IPS-18a (cell line): ENCODE results near the gene AGBL4.

ENCODE experiments used
- H3K27ac ChIP-seq: one replicate; pipeline ENCODE4 v1.5.1; 2013; ENCODE audit warnings: low read length
- H3K27me3 ChIP-seq: one replicate; pipeline ENCODE4 v1.6.1; 2013; ENCODE audit warnings: mild to moderate bottlenecking, low read length; ENCODE audit not compliant: control insufficient read depth, insufficient read depth
- H3K36me3 ChIP-seq: one replicate; pipeline ENCODE4 v1.6.1; 2013; ENCODE audit warnings: low read depth, low read length; ENCODE audit not compliant: control insufficient read depth
- H3K4me1 ChIP-seq: one replicate; pipeline ENCODE4 v1.6.1; 2013; ENCODE audit warnings: low read depth, low read length; ENCODE audit not compliant: control insufficient read depth
- H3K4me3 ChIP-seq: one replicate; pipeline ENCODE4 v1.5.1; 2013; ENCODE audit warnings: low read length
- H3K9ac ChIP-seq: one replicate; pipeline ENCODE4 v1.6.1; 2013; ENCODE audit warnings: mild to moderate bottlenecking, low read length, moderate library complexity
- H3K9me3 ChIP-seq: one replicate; pipeline ENCODE4 v1.6.1; 2013; ENCODE audit warnings: low read depth, low read length; ENCODE audit not compliant: control insufficient read depth

Gene AGBL4

GRCh38 chr1:48878191-48878940, 1145.4 kb downstream of the AGBL4 start:
- Histone ChIP-seq H3K4me1 (peaks cover 19% of the 10 kb centered on the region), H3K27me3 (no peaks in the 10 kb centered on the region), H3K4me3 (no peak overlapping the region), H3K27ac (no peak overlapping the region), H3K9me3 (no peaks in the 10 kb centered on the region), H3K36me3 (no peaks in the 10 kb centered on the region), H3K9ac (no peak overlapping the region)

- no peaks in the 10 kb centered on the region for H3K9me3 ChIP-seq
- peaks cover 22% of the 10 kb centered on the region for H3K4me1 ChIP-seq
- no peaks in the 10 kb centered on the region for H3K27me3 ChIP-seq
- H3K9ac ChIP-seq = no peak overlapping the region
- no peak overlapping the region for H3K4me3 ChIP-seq
- no peaks in the 10 kb centered on the region for H3K36me3 ChIP-seq
- H3K27ac ChIP-seq = no peak overlapping the region
Measured at GRCh38 chr1:48876330-48876785, 1147.4 kb downstream of the AGBL4 start.

GRCh38 chr1:48875552-48876329, 1148.0 kb downstream of the AGBL4 start:
- Histone ChIP-seq H3K4me3 (no peak overlapping the region), H3K36me3 (no peaks in the 10 kb centered on the region), H3K9me3 (no peaks in the 10 kb centered on the region), H3K27me3 (no peaks in the 10 kb centered on the region), H3K9ac (no peak overlapping the region), H3K4me1 (peaks cover 22% of the 10 kb centered on the region), H3K27ac (no peak overlapping the region)

GRCh38 chr1:48873944-48874343, 1149.8 kb downstream of the AGBL4 start:
- no peaks in the 10 kb centered on the region for H3K36me3 ChIP-seq
- H3K4me3 ChIP-seq = no peak overlapping the region
- no peak overlapping the region for H3K9ac ChIP-seq
- no peak overlapping the region for H3K27ac ChIP-seq
- H3K4me1 ChIP-seq = peaks cover 22% of the 10 kb centered on the region
- no peaks in the 10 kb centered on the region for H3K27me3 ChIP-seq
- H3K9me3 ChIP-seq = no peaks in the 10 kb centered on the region

GRCh38 chr1:48870596-48870995, 1153.2 kb downstream of the AGBL4 start:
- no peak overlapping the region for H3K27ac ChIP-seq
- no peak overlapping the region for H3K4me3 ChIP-seq
- peaks cover 16% of the 10 kb centered on the region for H3K4me1 ChIP-seq
- no peaks in the 10 kb centered on the region for H3K9me3 ChIP-seq
- no peaks in the 10 kb centered on the region for H3K36me3 ChIP-seq
- H3K27me3 ChIP-seq = no peaks in the 10 kb centered on the region
- H3K9ac ChIP-seq = no peak overlapping the region

- H3K9ac ChIP-seq = no peak overlapping the region
- no peaks in the 10 kb centered on the region for H3K27me3 ChIP-seq
- H3K4me1 ChIP-seq = peaks cover 5% of the 10 kb centered on the region
- H3K9me3 ChIP-seq = no peaks in the 10 kb centered on the region
- H3K27ac ChIP-seq = no peak overlapping the region
- no peaks in the 10 kb centered on the region for H3K36me3 ChIP-seq
- no peak overlapping the region for H3K4me3 ChIP-seq
Measured at GRCh38 chr1:48869116-48869893, 1154.4 kb downstream of the AGBL4 start.

GRCh38 chr1:48864913-48865312, 1158.8 kb downstream of the AGBL4 start:
- no peak overlapping the region for H3K9ac ChIP-seq
- H3K4me1 ChIP-seq = no peaks in the 10 kb centered on the region
- no peaks in the 10 kb centered on the region for H3K36me3 ChIP-seq
- H3K4me3 ChIP-seq = no peak overlapping the region
- H3K9me3 ChIP-seq = peaks cover 10% of the 10 kb centered on the region
- no peaks in the 10 kb centered on the region for H3K27me3 ChIP-seq
- no peak overlapping the region for H3K27ac ChIP-seq

GRCh38 chr1:48859456-48859855, 1164.3 kb downstream of the AGBL4 start:
- peaks cover 10% of the 10 kb centered on the region for H3K9me3 ChIP-seq
- H3K4me3 ChIP-seq = no peak overlapping the region
- no peak overlapping the region for H3K9ac ChIP-seq
- H3K27me3 ChIP-seq = no peaks in the 10 kb centered on the region
- no peak overlapping the region for H3K27ac ChIP-seq
- H3K36me3 ChIP-seq = no peaks in the 10 kb centered on the region
- no peaks in the 10 kb centered on the region for H3K4me1 ChIP-seq

- Histone ChIP-seq H3K4me1 (no peaks in the 10 kb centered on the region), H3K27me3 (no peaks in the 10 kb centered on the region)
Measured at GRCh38 chr1:48858200-48858920, 1165.4 kb downstream of the AGBL4 start.

GRCh38 chr1:48853006-48853405, 1170.7 kb downstream of the AGBL4 start:
- Histone ChIP-seq H3K9me3 (no peaks in the 10 kb centered on the region), H3K27ac (no peak overlapping the region), H3K36me3 (no peaks in the 10 kb centered on the region), H3K4me3 (no peak overlapping the region), H3K4me1 (no peaks in the 10 kb centered on the region), H3K27me3 (no peaks in the 10 kb centered on the region), H3K9ac (no peak overlapping the region)

More at GRCh38 chr1:48858200-48858920, 1165.4 kb downstream of the AGBL4 start:
- H3K4me3 ChIP-seq = no peak overlapping the region
- H3K9ac ChIP-seq = no peak overlapping the region
- no peak overlapping the region for H3K27ac ChIP-seq
- no peaks in the 10 kb centered on the region for H3K36me3 ChIP-seq
- H3K9me3 ChIP-seq = peaks cover 10% of the 10 kb centered on the region

- Histone ChIP-seq H3K27ac (no peak overlapping the region), H3K36me3 (no peaks in the 10 kb centered on the region), H3K9ac (no peak overlapping the region), H3K4me3 (no peak overlapping the region), H3K4me1 (no peaks in the 10 kb centered on the region), H3K27me3 (no peaks in the 10 kb centered on the region), H3K9me3 (no peaks in the 10 kb centered on the region)
Measured at GRCh38 chr1:48851638-48852037, 1172.1 kb downstream of the AGBL4 start.
